Smooth muscle cell of bladder (primary cell): ENCODE data around the gene SSX2B. TPM values are rescaled to one million over a fixed set of nuclear protein-coding genes. Genes with fewer than 3 reads are reported as not detected.

Source experiments
- total RNA-seq: library from RNA; depleted of rRNA; stranded (reverse); fragments of >200 nt; gene quantifications from 2 replicates; pipeline ENCODE4 v1.2.3, GENCODE V29; 2014

Gene SSX2B, protein sequence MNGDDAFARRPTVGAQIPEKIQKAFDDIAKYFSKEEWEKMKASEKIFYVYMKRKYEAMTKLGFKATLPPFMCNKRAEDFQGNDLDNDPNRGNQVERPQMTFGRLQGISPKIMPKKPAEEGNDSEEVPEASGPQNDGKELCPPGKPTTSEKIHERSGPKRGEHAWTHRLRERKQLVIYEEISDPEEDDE
- total RNA-seq = not detected in 2 replicates

DNA sequence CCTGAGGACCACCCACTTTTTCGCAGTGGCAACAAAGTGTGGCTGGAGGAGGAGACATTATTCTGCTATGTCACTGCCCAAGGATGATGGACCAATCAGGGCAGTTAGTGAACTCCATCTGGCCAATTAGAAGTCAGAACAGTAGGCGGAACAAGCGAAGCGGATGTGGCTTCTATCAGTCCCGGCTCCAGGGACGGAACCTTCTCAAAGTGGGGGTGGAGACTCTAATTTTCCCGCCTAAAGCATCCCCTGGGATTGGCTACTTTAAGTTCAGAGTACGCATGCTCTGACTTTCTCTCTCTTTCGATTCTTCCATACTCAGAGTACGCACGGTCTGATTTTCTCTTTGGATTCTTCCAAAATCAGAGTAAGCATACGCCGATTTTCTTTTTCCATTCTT, at the start of gene SSX2B:
TSS of gene SSX2B (plus strand) at position 301 of the 400 bp plus-strand sequence. CDS start 1,429 bp downstream, outside the sequence.

DNA sequence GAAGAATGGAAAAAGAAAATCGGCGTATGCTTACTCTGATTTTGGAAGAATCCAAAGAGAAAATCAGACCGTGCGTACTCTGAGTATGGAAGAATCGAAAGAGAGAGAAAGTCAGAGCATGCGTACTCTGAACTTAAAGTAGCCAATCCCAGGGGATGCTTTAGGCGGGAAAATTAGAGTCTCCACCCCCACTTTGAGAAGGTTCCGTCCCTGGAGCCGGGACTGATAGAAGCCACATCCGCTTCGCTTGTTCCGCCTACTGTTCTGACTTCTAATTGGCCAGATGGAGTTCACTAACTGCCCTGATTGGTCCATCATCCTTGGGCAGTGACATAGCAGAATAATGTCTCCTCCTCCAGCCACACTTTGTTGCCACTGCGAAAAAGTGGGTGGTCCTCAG, 44.0 kb upstream of the SSX2B start, which contains the start of gene SSX2:
TSS of gene SSX2 (minus strand) at position 101 of the 400 bp plus-strand sequence. CDS start 1,429 bp downstream, outside the sequence.

DNA sequence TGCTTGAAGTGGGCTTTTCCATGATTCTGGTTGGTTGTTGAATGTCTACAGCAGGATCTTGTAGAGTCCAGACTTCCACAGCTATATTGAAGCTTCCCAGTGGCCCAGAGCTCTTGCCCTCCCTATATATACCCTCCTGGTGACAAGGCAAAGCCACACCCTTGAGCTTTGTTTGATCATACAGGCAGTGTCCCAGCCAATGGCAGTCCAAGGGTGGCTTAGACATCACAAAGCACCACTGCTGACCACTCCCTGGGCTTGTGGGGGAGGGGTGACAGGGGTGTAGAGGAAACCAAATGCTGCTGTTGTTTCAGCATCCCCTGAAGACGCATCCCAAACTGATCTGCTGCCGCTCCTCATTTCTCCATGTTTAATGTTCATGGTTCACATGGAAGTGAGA, 46.3 kb downstream of the SSX2B start, which contains the start of gene SPANXN5:
TSS of gene SPANXN5 (minus strand) at position 101 of the 400 bp plus-strand sequence. CDS start at position 22, 79 bp downstream.

Other genes with a start within 250 kb of the SSX2B start
- not detected in 2 replicates for gene XAGE1B, start 234.2 kb upstream of the SSX2B start, total RNA-seq
- not detected in 2 replicates for gene SSX7, start 96.4 kb upstream of the SSX2B start, total RNA-seq
- not detected in 2 replicates for gene SSX2, start 44.1 kb upstream of the SSX2B start, total RNA-seq
- not detected in 2 replicates for gene SPANXN5, start 46.2 kb downstream of the SSX2B start, total RNA-seq
- not detected in 2 replicates for gene XAGE5, start 60.0 kb downstream of the SSX2B start, total RNA-seq
- not detected in 2 replicates for gene XAGE3, start 116.8 kb downstream of the SSX2B start, total RNA-seq
- gene FAM156B, start 146.1 kb downstream of the SSX2B start, total RNA-seq = 12.1 and 12.9 TPM in 2 replicates
- gene FAM156A, start 207.3 kb downstream of the SSX2B start, total RNA-seq = 8.8 and 14.5 TPM in 2 replicates